IMR-90 (cell line): ENCODE results near the gene CHST2. TPM values are rescaled to one million over a fixed set of nuclear protein-coding genes. Genes with fewer than 3 reads are reported as not detected.
A peak's percentile ranks its signal among the peaks of the same experiment; 100 is the strongest.

Experiments used
- ATAC-seq: fragments of 200-7000 bp; cut with Tn5 transposase; 2 replicates; pipeline ENCODE4 v1.9.1; 2020; ENCODE audit warnings: low read depth, mild to moderate bottlenecking, moderate library complexity
- BruUV-seq: library from RNA; stranded (reverse); fragments of 400-500 nt; replicated peaks from 2 replicates; lab custom pipeline; 2021; lab: Mats Ljungman, UMichigan
- CTCF ChIA-PET: fragments of 300-600 bp; formaldehyde crosslinking; extraction: SDS; loops from one replicate; lab custom pipeline; 2021; ENCODE audit warnings: antibody characterized with exemption; lab: Yijun Ruan, JAX
- POLR2A ChIA-PET: fragments of 300-600 bp; sonication (Branson Sonifier 250); formaldehyde crosslinking; loops from one replicate; lab custom pipeline; 2022; ENCODE audit warnings: antibody characterized with exemption; ENCODE audit not compliant: unreplicated experiment; lab: Charles Lee
- DNase-seq: peaks from one replicate; pipeline ENCODE4 v3.0.0; 2013
- H2AFZ ChIP-seq: replicated peaks from 2 replicates; pipeline ENCODE3; 2013; ENCODE audit warnings: low read length, mild to moderate bottlenecking; ENCODE audit not compliant: poor library complexity
- H2AK5ac ChIP-seq: 2 replicates; pipeline ENCODE4 v1.6.1; 2013; ENCODE audit warnings: low read depth, low read length, inconsistent platforms
- H2AK9ac ChIP-seq: replicated peaks from 2 replicates; pipeline ENCODE3; 2013; ENCODE audit warnings: mild to moderate bottlenecking, low read depth, low read length, moderate library complexity; ENCODE audit not compliant: poor library complexity
- H2BK120ac ChIP-seq: 2 replicates; pipeline ENCODE4 v1.6.1; 2013; ENCODE audit warnings: low read depth, low read length, inconsistent platforms
- H2BK15ac ChIP-seq: 3 replicates; pipeline ENCODE4 v1.6.1; 2013; ENCODE audit warnings: low read depth, low read length, inconsistent platforms
- H2BK20ac ChIP-seq: 2 replicates; pipeline ENCODE4 v1.6.1; 2013; ENCODE audit warnings: low read depth, mild to moderate bottlenecking, inconsistent platforms, low read length, moderate library complexity
- H2BK5ac ChIP-seq: 2 replicates; pipeline ENCODE4 v1.6.1; 2013; ENCODE audit warnings: mild to moderate bottlenecking, low read depth, low read length, inconsistent platforms; ENCODE audit not compliant: poor library complexity, severe bottlenecking
- H3K14ac ChIP-seq: replicated peaks from 2 replicates; pipeline ENCODE4 v1.6.1; 2013; ENCODE audit warnings: low read depth, low read length, inconsistent platforms
- H3K18ac ChIP-seq: 2 replicates; pipeline ENCODE4 v1.6.1; 2013; ENCODE audit warnings: low read depth, low read length, control low read depth
- H3K23ac ChIP-seq: 2 replicates; pipeline ENCODE4 v1.6.1; 2013; ENCODE audit warnings: low read depth, low read length, inconsistent platforms
- H3K27ac ChIP-seq: 2 replicates; pipeline ENCODE4 v1.5.1; 2013; ENCODE audit warnings: mild to moderate bottlenecking, control low read depth, low read length; ENCODE audit not compliant: insufficient read depth
- H3K27me3 ChIP-seq: 2 replicates; pipeline ENCODE4 v1.6.1; 2013; ENCODE audit warnings: low read length; ENCODE audit not compliant: control insufficient read depth, insufficient read depth
- H3K36me3 ChIP-seq: 2 replicates; pipeline ENCODE4 v1.6.1; 2013; ENCODE audit warnings: low read length, mixed read lengths; ENCODE audit not compliant: control insufficient read depth, insufficient read depth
- H3K4ac ChIP-seq: 2 replicates; pipeline ENCODE4 v1.6.1; 2013; ENCODE audit warnings: low read depth, low read length, inconsistent platforms
- H3K4me1 ChIP-seq: 2 replicates; pipeline ENCODE4 v1.6.1; 2013; ENCODE audit warnings: low read length, mixed read lengths; ENCODE audit not compliant: control insufficient read depth, insufficient read depth
- H3K4me2 ChIP-seq: 2 replicates; pipeline ENCODE4 v1.6.1; 2013; ENCODE audit warnings: low read depth, mild to moderate bottlenecking, control low read depth, low read length, moderate library complexity
- H3K4me3 ChIP-seq: 2 replicates; pipeline ENCODE4 v1.5.1; 2013; ENCODE audit warnings: low read depth, mild to moderate bottlenecking, control low read depth, low read length, moderate library complexity; ENCODE audit not compliant: insufficient read depth
- H3K56ac ChIP-seq: 2 replicates; pipeline ENCODE4 v1.6.1; 2013; ENCODE audit warnings: low read length, inconsistent platforms; ENCODE audit not compliant: insufficient read depth; ENCODE audit errors: extremely low read depth
- H3K79me1 ChIP-seq, 2 experiments: 2 replicates each; pipeline ENCODE4 v1.6.1; 2013; ENCODE audit warnings: low read length in 2 of 2, inconsistent platforms in 1 of 2, low read depth in 1 of 2
- H3K9ac ChIP-seq: 2 replicates; pipeline ENCODE4 v1.6.1; 2013; ENCODE audit warnings: low read depth, low read length, control low read depth
- H3K9me1 ChIP-seq: 2 replicates; pipeline ENCODE4 v1.6.1; 2013; ENCODE audit warnings: low read length, inconsistent platforms; ENCODE audit not compliant: insufficient read depth
- H3K9me3 ChIP-seq: 2 replicates; pipeline ENCODE4 v1.6.1; 2013; ENCODE audit warnings: low read length; ENCODE audit not compliant: control insufficient read depth, insufficient read depth
- H4K20me1 ChIP-seq: 2 replicates; pipeline ENCODE4 v1.6.1; 2013; ENCODE audit warnings: low read length, inconsistent platforms; ENCODE audit not compliant: insufficient read depth
- H4K5ac ChIP-seq: 2 replicates; pipeline ENCODE4 v1.6.1; 2013; ENCODE audit warnings: mild to moderate bottlenecking, low read depth, low read length, control low read depth
- H4K8ac ChIP-seq, 2 experiments: 2 replicates each; pipeline ENCODE4 v1.6.1; 2013; ENCODE audit warnings: low read depth in 2 of 2, low read length in 2 of 2, control low read depth in 1 of 2, inconsistent platforms in 1 of 2
- H4K91ac ChIP-seq: 2 replicates; pipeline ENCODE4 v1.6.1; 2013; ENCODE audit warnings: low read depth, low read length, inconsistent platforms; ENCODE audit not compliant: insufficient read depth
- BHLHE40 ChIP-seq: fragments of 150-350 bp; IDR thresholded peaks from 2 replicates; pipeline ENCODE4 v1.6.1; 2016; ENCODE audit warnings: mild to moderate bottlenecking, low read depth, low read length
- CHD1 ChIP-seq: IDR thresholded peaks from 2 replicates; pipeline ENCODE4 v1.6.1; 2012; ENCODE audit warnings: low read depth, low read length, improper control_type of control experiment
- CTCF ChIP-seq: conservative IDR thresholded peaks from 2 replicates; pipeline ENCODE4 v1.5.1; 2012; ENCODE audit warnings: mild to moderate bottlenecking, low read depth, low read length, improper control_type of control experiment
- MXI1 ChIP-seq: IDR thresholded peaks from 2 replicates; pipeline ENCODE4 v1.6.1; 2012; ENCODE audit warnings: low read depth, mild to moderate bottlenecking, low read length, moderate library complexity, borderline replicate concordance
- POLR2A ChIP-seq: IDR thresholded peaks from 2 replicates; pipeline ENCODE4 v1.6.1; 2012; ENCODE audit warnings: mild to moderate bottlenecking, low read depth, low read length
- RAD21 ChIP-seq: IDR thresholded peaks from 2 replicates; pipeline ENCODE4 v1.6.1; 2012; ENCODE audit warnings: low read length, improper control_type of control experiment
- WGBS, 2 experiments: methylation state at CpG; one replicate each; pipeline versions ENCODE4 v1.1.5 to v1.1.7; 2013; ENCODE audit warnings: missing lambda C conversion rate in 2 of 2; ENCODE audit not compliant: insufficient read length in 1 of 2; ENCODE audit errors: extremely low coverage in 2 of 2; 5-methylcytosine and 5-hydroxymethylcytosine counted together
- dilution Hi-C: fragments of 300-500 bp; cut with HindIII; formaldehyde crosslinking; loops from one replicate; pipeline ENCODE4 v1.14.3; 2018; ENCODE audit warnings: low sequenced_read_pairs; ENCODE audit not compliant: unreplicated experiment
- in situ Hi-C: fragments of 300-500 bp; cut with MboI; formaldehyde crosslinking; loops from 3 replicates; pipeline ENCODE4 v1.14.3; 2019; ENCODE audit warnings: low sequenced_read_pairs, inconsistent platforms, mixed read lengths
- intact Hi-C: fragments of 100-400 bp; cut with micrococcal nuclease; formaldehyde crosslinking; loops from 2 replicates; pipeline ENCODE4 v1.10.0; 2022
- polyA plus RNA-seq, 3 experiments: library from polyadenylated mRNA; depleted of rRNA; stranded (reverse); fragments of >200 nt; gene quantifications; 2 replicates each; pipeline ENCODE4 v1.2.3, GENCODE V29; 2012; ENCODE audit warnings: low replicate concordance in 1 of 3
- total RNA-seq: library from RNA; depleted of rRNA; stranded (reverse); fragments of >200 nt; gene quantifications from 2 replicates; pipeline ENCODE4 v1.2.3, GENCODE V29; 2012

CHST2 gene
- total and polyA plus RNA-seq, 2 of the 4 experiments (the other 2 are of a cell fraction), result 0.90 to 1.4 TPM

- no peak for TF ChIP-seq MXI1
- TF ChIP-seq BHLHE40, result no peak
Observed at GRCh38 chr3:143119974-143120715, 574 bp downstream of the CHST2 start (continued).

DNA sequence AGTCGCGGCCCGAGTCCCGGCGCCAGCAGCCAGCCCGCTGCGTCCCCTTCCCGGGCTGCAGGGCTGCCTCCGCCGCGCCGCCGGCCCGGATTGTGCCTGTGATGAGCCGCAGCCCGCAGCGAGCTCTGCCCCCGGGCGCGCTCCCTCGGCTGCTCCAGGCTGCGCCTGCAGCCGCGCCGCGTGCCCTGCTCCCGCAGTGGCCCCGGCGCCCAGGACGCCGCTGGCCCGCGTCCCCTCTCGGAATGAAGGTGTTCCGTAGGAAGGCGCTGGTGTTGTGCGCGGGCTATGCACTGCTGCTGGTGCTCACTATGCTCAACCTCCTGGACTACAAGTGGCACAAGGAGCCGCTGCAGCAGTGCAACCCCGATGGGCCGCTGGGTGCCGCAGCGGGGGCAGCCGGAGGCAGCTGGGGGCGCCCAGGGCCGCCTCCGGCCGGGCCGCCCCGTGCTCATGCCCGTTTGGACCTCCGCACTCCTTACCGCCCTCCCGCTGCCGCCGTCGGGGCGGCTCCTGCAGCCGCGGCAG, 1.2 kb downstream of the CHST2 start:
- Histone ChIP-seq H3K4ac (no peak overlapping the region), H4K20me1 (no peaks in the 10 kb centered on the region), H3K9me1 (no peaks in the 10 kb centered on the region; the same call in 1 of the 2 replicates), H3K18ac (no peak overlapping the region), H3K9ac (no peak overlapping the region), H2BK20ac (no peak overlapping the region), H2BK15ac (no peak overlapping the region), H3K4me1 (peaks cover 6% of the 10 kb centered on the region), H3K79me1 (no peaks in the 10 kb centered on the region), H3K14ac (no peak overlapping the region), H4K5ac (no peak overlapping the region), H3K27me3 (peaks cover 7% of the 10 kb centered on the region; the same call in 1 of the 2 replicates), H2AK5ac (no peak overlapping the region), H4K91ac (no peak overlapping the region), H2AFZ (peak overlapping the region; percentile 89), H3K4me2 (peak overlapping the region; percentile 89), H3K36me3 (no peaks in the 10 kb centered on the region), H3K56ac (no peak overlapping the region), H3K27ac (no peak overlapping the region), H4K8ac (no peak overlapping the region), H2BK120ac (no peak overlapping the region), H3K23ac (no peak overlapping the region), H2BK5ac (no peak overlapping the region), H3K9me3 (no peaks in the 10 kb centered on the region), H3K4me3 (peak overlapping the region; percentile 94), H2AK9ac (no peak overlapping the region)
- ATAC-seq (peak; percentile 10; the same call in 1 of the 2 replicates), DNase-seq (peak; percentile 26)
- BruUV-seq, result no TSS peak
- intact Hi-C loops (loop anchor here (1.0 to 2.0 kb wide), 2 partner anchors 524 to 642 kb away; no protein-coding TSS in a partner anchor), in situ Hi-C loops (loop anchor here (10.0 kb wide), 1 partner anchor 184 kb away; no protein-coding TSS in a partner anchor), dilution Hi-C loops (no loop called here)
- ChIA-PET CTCF (interaction anchor here (0.6 to 1.7 kb wide), 9 partner anchors 11 to 1110 kb away, joined by 3 to 9 read pairs (median 3); no protein-coding TSS in a partner anchor), POLR2A (interaction anchor here (0.5 kb wide), 1 partner anchor 27 kb away, joined by 5 read pairs; no protein-coding TSS in a partner anchor)
- 2% methylated on average over 29 of the region's 60 CpGs; no CpG with 5 or more reads in 1 of the 2 experiments for WGBS, 2 experiments
- TF ChIP-seq RAD21 (no peak), CTCF (peak; percentile 29; the same call in 1 of the 2 replicates), POLR2A (no peak), MXI1 (no peak), CHD1 (no peak)
